Measurements from ENCODE around the gene KPNA4. TPM values are rescaled to one million over a fixed set of nuclear protein-coding genes. Genes with fewer than 3 reads are reported as not detected.

The KPNA4 gene
- total RNA-seq, 1 experiment from 2014 or later, result 76.7 TPM

- peaks cover 6 to 23% of the 10 kb centered on the region in 2 experiments for H3K9me3 Mint-ChIP-seq
- H3K4me3 Mint-ChIP-seq, result no peak overlapping the region
- no peak overlapping the region for H3K27ac Mint-ChIP-seq
- Histone ChIP-seq H3K9ac (ENCODE audit: extremely low read depth, insufficient read length, low read length) (no peak overlapping the region), H2BK12ac (ENCODE audit: insufficient read length, low read depth, low read length) (no peak overlapping the region), H2AFZ (ENCODE audit: low read length) (no peak overlapping the region), H3K14ac (ENCODE audit: insufficient read depth, low read length) (no peak overlapping the region), H3K56ac (ENCODE audit: insufficient read length, low read depth, low read length) (no peak overlapping the region), H3T11ph (ENCODE audit: low read length) (no peak overlapping the region), H3K27me3 (ENCODE audit: insufficient read depth, low read length) (no peaks in the 10 kb centered on the region), H3K4me1 (ENCODE audit: insufficient read depth, low read length) (no peaks in the 10 kb centered on the region), H3K23me2 (ENCODE audit: insufficient read length, low read depth, low read length, poor library complexity, severe bottlenecking) (no peaks in the 10 kb centered on the region), H2BK15ac (ENCODE audit: low read depth, low read length) (no peak overlapping the region), H4K20me1 (ENCODE audit: control insufficient read depth, insufficient read depth, insufficient read length) (no peaks in the 10 kb centered on the region), H4K8ac (replicated peaks; ENCODE audit: insufficient read length, low read depth, low read length) (no peak overlapping the region), H3K4me2 (ENCODE audit: insufficient read depth, insufficient read length, low read length) (no peak overlapping the region), H3K27ac (ENCODE audit: insufficient read length, low read depth, low read length) (no peak overlapping the region), H4K5ac (ENCODE audit: insufficient read length, low read depth, low read length) (no peak overlapping the region), H3K9me3 (ENCODE audit: control insufficient read depth, low read depth, low read length) (no peaks in the 10 kb centered on the region), H3K79me1 (ENCODE audit: insufficient read depth, low read depth, low read length, poor library complexity, severe bottlenecking) (no peaks in the 10 kb centered on the region), H3K18ac (ENCODE audit: insufficient read length, low read depth, low read length) (no peak overlapping the region), H3K79me2 (ENCODE audit: insufficient read depth, low read length) (no peaks in the 10 kb centered on the region), H4K91ac (ENCODE audit: insufficient read length, low read depth, low read length) (no peak overlapping the region), H2BK20ac (ENCODE audit: low read depth, low read length, poor library complexity, severe bottlenecking) (no peak overlapping the region), H3K23ac (ENCODE audit: insufficient read length, low read depth, low read length) (no peak overlapping the region), H2BK120ac (ENCODE audit: low read depth, low read length, poor library complexity, severe bottlenecking) (no peak overlapping the region), H3K4ac (ENCODE audit: low read depth, low read length) (no peak overlapping the region), H2BK5ac (ENCODE audit: insufficient read length, low read length) (no peak overlapping the region), H2AK5ac (ENCODE audit: insufficient read length, low read length) (no peak overlapping the region)
- no peak for TF ChIP-seq CTCF (conservative IDR thresholded peaks at IDR 0.05)
- H3K27me3 Mint-ChIP-seq (ENCODE audit: low read depth), result peaks cover 30% of the 10 kb centered on the region
- no peak for DNase-seq
- H3K4me1 Mint-ChIP-seq, result peaks cover 4 to 5% of the 10 kb centered on the region in 2 experiments; a peak in 2 of 4 replicates
- peaks cover 5 to 8% (median 6%) of the 10 kb centered on the region in 3 experiments for H3K36me3 Mint-ChIP-seq (ENCODE audit: insufficient read depth in 1 of 3, low read depth in 3 of 3)
- no CpG with 5 or more reads among the region's 1 CpG for WGBS (ENCODE audit: extremely low coverage, insufficient read length, low lambda C conversion rate)
Observed at GRCh38 chr3:160464971-160465370, 100.4 kb downstream of the KPNA4 start.
